DMS153 (cell line): ENCODE data around the gene TNFRSF14.
"Not testable (repeated sequence)": the region's sequence is repeated elsewhere in the genome, so short reads cannot be mapped to it uniquely, and the experiment has no call there.

ENCODE experiments used
- DNase-seq: peaks from one replicate; lab custom pipeline; 2025; lab: John Stamatoyannopoulos, UW

TNFRSF14 gene

GRCh38 chr1:2539312-2539907 is 16.8 kb upstream of the TNFRSF14 start:
- no peak for DNase-seq

GRCh38 chr1:2540816-2541492 is 15.2 kb upstream of the TNFRSF14 start:
- DNase-seq, result no peak

- DNase-seq, result peak; percentile 68
Measured at GRCh38 chr1:2541619-2542245, 14.4 kb upstream of the TNFRSF14 start.

GRCh38 chr1:2542246-2542915 is 13.8 kb upstream of the TNFRSF14 start:
- no peak for DNase-seq

GRCh38 chr1:2543543-2544092 is 12.6 kb upstream of the TNFRSF14 start:
- peak; percentile 61 for DNase-seq

- no peak for DNase-seq
Measured at GRCh38 chr1:2544093-2544874, 11.9 kb upstream of the TNFRSF14 start.

- no peak for DNase-seq
Measured at GRCh38 chr1:2544875-2545640, 11.1 kb upstream of the TNFRSF14 start.

- peak; percentile 95 for DNase-seq
Measured at GRCh38 chr1:2545754-2546514, 10.2 kb upstream of the TNFRSF14 start.

GRCh38 chr1:2546515-2547209 is 9.5 kb upstream of the TNFRSF14 start:
- DNase-seq, result peak; percentile 97

- peak; percentile 79 for DNase-seq
Measured at GRCh38 chr1:2547210-2548067, 8.7 kb upstream of the TNFRSF14 start.

- DNase-seq, result peak; percentile 93
Measured at GRCh38 chr1:2548068-2548589, 8.0 kb upstream of the TNFRSF14 start.

GRCh38 chr1:2549367-2550029 is 6.7 kb upstream of the TNFRSF14 start:
- not testable (repeated sequence) for DNase-seq

- not testable (repeated sequence) for DNase-seq
Measured at GRCh38 chr1:2550309-2550861, 5.8 kb upstream of the TNFRSF14 start.

- DNase-seq, result not testable (repeated sequence)
Measured at GRCh38 chr1:2551544-2551943, 4.6 kb upstream of the TNFRSF14 start.

GRCh38 chr1:2552189-2552588 is 4.0 kb upstream of the TNFRSF14 start:
- no peak for DNase-seq

- not testable (repeated sequence) for DNase-seq
Measured at GRCh38 chr1:2553076-2553475, 3.1 kb upstream of the TNFRSF14 start.

- DNase-seq, result no peak
Measured at GRCh38 chr1:2553871-2554620, 2.1 kb upstream of the TNFRSF14 start.
